GM12864 (cell line): ENCODE measurements around the gene FRMD1.

Experiments
- DNase-seq: peaks from one replicate; pipeline ENCODE4 v3.0.0-alpha.2; 2011; ENCODE audit warnings: low read depth
- H3K4me3 ChIP-seq: 2 replicates; pipeline ENCODE4 v1.5.1; 2011; ENCODE audit warnings: mild to moderate bottlenecking, low read depth, low read length, control low read depth
- TF ChIP-seq, protein P1 (sequence below): IDR thresholded peaks from 2 replicates; pipeline ENCODE4 v1.5.1; 2011; ENCODE audit warnings: low read depth, mild to moderate bottlenecking, moderate library complexity, low read length, control low read depth, inconsistent platforms; ENCODE audit errors: missing control alignments

The FRMD1 gene

DNA sequence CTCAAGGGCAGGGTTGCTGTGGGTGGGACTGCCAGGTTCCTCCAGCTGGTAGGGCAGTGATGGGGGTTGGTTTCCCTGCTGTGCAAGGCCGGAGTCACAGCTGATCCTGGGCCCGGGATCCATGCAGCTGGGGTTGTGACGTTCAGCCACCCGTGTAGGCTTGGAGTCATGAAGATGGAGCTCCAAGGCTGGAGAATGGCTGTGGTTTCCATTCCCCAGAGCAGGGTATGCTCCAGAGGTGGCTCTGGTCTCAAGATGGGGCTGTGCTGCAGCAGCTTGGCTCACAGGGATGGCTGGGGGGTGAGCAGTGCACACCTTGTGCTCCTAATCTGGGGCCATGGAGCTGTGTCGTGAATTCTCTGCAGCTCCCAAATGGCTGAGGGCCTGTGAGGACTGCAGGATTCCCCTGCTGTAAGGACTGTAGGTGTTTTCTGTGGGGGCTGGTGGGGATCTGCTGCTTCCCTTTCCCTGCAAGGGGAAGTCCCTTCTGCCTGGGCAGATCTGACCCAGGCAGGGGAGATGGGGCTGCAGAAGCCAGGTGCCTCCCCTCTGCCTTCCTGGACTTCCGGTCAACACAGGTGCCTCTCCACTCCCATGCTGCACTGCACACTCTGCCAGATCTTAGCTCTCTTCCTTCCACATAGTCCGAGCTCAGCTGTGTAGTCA lies 65.6 kb downstream of the FRMD1 start:
- no peak overlapping the region for H3K4me3 ChIP-seq
- TF ChIP-seq, protein P1, sequence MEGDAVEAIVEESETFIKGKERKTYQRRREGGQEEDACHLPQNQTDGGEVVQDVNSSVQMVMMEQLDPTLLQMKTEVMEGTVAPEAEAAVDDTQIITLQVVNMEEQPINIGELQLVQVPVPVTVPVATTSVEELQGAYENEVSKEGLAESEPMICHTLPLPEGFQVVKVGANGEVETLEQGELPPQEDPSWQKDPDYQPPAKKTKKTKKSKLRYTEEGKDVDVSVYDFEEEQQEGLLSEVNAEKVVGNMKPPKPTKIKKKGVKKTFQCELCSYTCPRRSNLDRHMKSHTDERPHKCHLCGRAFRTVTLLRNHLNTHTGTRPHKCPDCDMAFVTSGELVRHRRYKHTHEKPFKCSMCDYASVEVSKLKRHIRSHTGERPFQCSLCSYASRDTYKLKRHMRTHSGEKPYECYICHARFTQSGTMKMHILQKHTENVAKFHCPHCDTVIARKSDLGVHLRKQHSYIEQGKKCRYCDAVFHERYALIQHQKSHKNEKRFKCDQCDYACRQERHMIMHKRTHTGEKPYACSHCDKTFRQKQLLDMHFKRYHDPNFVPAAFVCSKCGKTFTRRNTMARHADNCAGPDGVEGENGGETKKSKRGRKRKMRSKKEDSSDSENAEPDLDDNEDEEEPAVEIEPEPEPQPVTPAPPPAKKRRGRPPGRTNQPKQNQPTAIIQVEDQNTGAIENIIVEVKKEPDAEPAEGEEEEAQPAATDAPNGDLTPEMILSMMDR, result no peak
- no peak for DNase-seq

DNA sequence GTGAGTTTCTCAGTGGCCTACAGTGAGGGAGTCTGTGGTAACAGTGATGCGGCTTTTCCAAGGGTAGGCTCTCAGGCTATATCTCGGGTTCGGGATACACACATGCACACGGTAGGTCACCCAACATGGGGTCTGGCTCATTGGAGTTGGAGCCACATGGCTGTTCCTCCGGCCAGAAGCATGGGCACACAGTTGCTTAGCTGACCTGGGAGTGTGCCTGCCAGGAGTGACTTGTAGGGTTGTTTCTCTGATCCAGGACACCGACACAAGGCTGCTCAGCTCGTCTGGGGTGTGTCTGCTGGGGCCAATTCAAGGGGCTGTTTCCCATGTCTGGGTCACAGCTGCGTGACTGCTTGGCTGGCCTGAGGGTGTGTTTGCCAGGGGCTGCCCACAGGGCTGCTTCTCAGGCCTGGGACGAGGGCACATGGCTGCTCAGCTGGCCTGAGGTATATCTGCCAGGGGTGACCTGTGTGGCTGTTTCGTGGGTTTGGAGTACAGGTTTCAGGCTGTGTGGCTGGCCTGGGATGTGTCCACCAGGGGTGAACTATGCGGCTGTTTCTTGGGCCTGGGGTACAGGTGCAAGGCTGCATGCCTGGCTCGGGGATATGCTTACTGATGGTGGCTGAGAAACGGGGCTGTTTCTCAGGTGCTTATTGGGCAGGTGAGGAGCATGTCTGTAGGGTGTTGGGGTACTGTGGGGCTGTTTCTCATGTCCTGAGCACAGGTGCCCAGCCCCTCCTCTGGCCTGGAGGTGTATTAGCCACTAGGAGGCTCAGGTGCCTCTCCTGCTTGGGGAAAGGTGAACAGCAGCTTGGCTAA lies 66.4 kb downstream of the FRMD1 start:
- TF ChIP-seq, protein P1, result no peak
- no peak for DNase-seq
- H3K4me3 ChIP-seq, result no peak overlapping the region

DNA sequence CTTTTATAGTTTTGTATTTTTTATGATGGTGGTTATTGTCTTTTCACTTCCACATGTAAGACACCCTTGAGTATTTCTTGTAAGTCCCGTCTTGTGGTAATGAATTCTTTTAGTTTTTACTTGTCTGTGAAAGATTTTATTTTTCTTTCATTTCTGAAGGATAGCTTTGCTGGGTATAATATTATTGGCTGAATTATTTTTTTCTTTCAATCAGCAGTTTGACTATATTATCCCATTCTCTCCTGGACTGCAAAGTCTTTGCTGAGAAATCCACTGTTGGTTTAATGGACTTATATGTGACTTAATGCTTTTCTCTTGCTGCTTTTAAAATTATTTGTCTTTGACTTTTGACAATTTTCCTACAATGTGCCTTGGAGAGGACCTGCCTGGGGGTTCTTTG lies 67.7 kb downstream of the FRMD1 start:
- TF ChIP-seq, protein P1, result no peak
- no peak overlapping the region for H3K4me3 ChIP-seq
- no peak for DNase-seq

DNA sequence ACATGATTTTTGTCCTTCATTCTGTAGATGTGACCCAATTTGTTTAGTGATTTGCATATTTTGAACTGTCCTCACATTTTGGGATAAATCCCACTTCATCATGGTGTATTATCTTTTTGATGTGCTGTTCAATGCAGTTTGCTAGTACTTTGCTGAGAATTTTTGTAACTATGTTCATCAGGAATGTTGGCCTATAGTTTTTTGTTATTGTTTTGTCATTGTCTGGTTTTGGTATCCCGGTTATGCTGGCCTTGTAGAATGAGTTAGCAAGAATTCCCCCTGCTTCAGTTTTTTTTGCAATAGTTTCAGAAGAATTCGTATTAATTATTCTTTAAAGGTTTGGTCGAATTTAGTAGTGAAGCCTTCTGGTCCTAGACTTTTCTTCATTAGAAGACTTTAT lies 69.7 kb downstream of the FRMD1 start:
- TF ChIP-seq, protein P1, result no peak
- no peak overlapping the region for H3K4me3 ChIP-seq
- DNase-seq, result no peak

DNA sequence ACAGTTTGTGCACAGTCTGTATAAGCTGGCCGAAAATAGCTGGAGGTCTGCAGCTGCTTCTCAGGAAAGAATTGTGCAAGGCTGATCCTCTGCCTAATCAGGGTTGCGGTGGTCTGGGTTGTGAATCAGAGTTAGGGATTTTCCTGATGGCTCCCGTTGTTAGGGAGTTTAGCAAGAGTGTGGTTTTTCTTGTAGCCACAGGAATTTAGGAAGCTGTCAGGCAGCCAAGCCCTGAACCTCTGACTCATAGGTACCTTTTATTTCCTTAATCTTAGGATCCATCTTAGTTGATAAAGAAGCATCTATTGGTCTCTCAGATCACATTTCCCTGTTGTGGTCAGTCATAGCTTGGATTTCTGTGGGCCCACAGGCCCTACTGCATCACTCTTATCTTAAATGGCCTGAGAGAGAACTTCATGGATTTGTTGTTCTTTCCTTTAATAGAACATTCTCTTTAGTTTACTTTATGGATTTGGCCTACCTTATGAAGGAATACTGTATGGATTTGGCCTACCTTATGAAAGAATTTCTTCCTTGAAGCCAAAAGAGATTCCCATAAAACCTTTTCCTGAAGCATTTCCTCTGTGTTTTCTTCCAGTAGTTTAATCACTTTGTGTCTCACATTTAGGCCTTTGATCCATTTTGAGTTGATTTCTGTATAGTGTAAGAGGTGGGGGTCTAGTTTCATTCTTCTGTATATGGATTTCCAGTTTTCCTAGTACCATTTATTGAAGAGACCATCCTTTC lies 71.2 kb downstream of the FRMD1 start:
- DNase-seq, result no peak
- no peak overlapping the region for H3K4me3 ChIP-seq
- TF ChIP-seq, protein P1, result no peak

DNA sequence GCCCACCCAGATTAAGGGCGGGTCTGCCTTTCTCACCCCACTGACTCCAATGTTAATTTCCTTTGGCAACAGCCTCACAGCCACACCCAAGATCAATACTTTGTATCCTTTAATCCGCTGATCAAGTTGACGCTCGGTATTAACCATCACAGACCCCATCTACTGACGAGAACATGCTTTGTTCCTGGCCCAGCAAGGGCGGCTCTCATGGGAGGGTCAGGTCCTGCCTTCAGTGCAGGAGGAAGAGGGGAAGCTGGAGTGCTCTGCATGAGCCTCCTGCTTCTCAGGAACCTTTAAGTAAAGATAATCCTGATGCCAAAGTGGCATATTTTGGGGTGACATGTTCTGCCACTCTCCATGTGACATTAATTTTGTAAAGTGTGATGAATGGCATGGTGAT lies 73.2 kb downstream of the FRMD1 start:
- no peak for DNase-seq
- TF ChIP-seq, protein P1, result no peak
- no peak overlapping the region for H3K4me3 ChIP-seq
